ENCODE results near the gene INPP5A. TPM values are rescaled to one million over a fixed set of nuclear protein-coding genes. Genes with fewer than 3 reads are reported as not detected.

INPP5A gene
- total and polyA plus RNA-seq, 9 of the 15 experiments (the other 6 are each of a cell fraction or from before 2014, with no cell fraction given) = 0.66 to 11.6 (median 7.7) TPM

DNA sequence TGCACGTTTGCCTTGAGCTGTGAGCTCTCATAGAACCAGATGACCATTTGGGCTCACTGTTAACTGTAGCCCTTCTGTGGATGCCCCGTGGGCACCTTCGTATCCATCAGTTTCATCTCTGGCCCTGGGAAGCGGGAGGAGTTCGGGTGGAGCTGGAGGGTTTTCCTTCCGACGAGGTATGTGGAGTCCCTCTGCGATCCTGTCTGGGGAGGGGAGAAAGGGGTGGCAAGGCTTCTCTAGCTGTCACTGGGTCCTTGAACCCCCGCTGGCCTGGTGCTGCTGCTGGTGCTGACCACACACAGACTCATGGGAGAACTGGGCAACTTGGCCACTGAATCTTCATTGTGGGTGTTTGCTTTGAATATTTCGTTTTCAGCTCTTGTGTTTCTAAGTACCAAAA, 32.7 kb downstream of the INPP5A start:
- no peak overlapping the region for H3K4me2 ChIP-seq (ENCODE audit: insufficient read depth, low read length)
- no peaks in the 10 kb centered on the region for H3K27me3 ChIP-seq (ENCODE audit: control insufficient read depth in 2 of 2, insufficient read depth in 2 of 2, low read length in 2 of 2)
- CTCF ChIA-PET (ENCODE audit: low intra/inter-chr PET ratio) = no interaction called here
- no peak overlapping the region for H2AFZ ChIP-seq (ENCODE audit: low read depth, low read length)
- H3K4me3 ChIP-seq = no peak overlapping the region
- H3K36me3 ChIP-seq (ENCODE audit: control insufficient read depth, insufficient read depth, low read length) = no peaks in the 10 kb centered on the region
- TF ChIP-seq THRAP3 (IDR thresholded peaks at IDR 0.05; ENCODE audit: borderline replicate concordance) (no peak), ZC3H4 (CRISPR knock-in tag; IDR thresholded peaks at IDR 0.05; ENCODE audit: borderline replicate concordance) (no peak), CEBPG (CRISPR knock-in tag; IDR thresholded peaks at IDR 0.05) (no peak), CEBPG (tag; conservative IDR thresholded peaks at IDR 0.05 in 1 of 2, IDR thresholded peaks at IDR 0.05 in 1 of 2) (no peak), ZFP1 (CRISPR knock-in tag; IDR thresholded peaks at IDR 0.05) (no peak), MAFK (IDR thresholded peaks at IDR 0.05; ENCODE audit: low read length) (no peak), ETV6 (IDR thresholded peaks at IDR 0.05; ENCODE audit: borderline replicate concordance in 1 of 2, low read depth in 2 of 2, low read length in 1 of 2) (no peak), ETV6 (CRISPR knock-in tag; IDR thresholded peaks at IDR 0.05; ENCODE audit: borderline replicate concordance) (no peak), GATA2 (CRISPR knock-in tag; IDR thresholded peaks at IDR 0.05) (no peak), KAT8 (IDR thresholded peaks at IDR 0.05; ENCODE audit: low read depth) (no peak), ELF4 (CRISPR knock-in tag; IDR thresholded peaks at IDR 0.05) (no peak), MTA3 (IDR thresholded peaks at IDR 0.05; ENCODE audit: borderline replicate concordance) (no peak), TSC22D4 (tag; IDR thresholded peaks at IDR 0.05) (no peak)
- TF ChIP-seq, protein P1, sequence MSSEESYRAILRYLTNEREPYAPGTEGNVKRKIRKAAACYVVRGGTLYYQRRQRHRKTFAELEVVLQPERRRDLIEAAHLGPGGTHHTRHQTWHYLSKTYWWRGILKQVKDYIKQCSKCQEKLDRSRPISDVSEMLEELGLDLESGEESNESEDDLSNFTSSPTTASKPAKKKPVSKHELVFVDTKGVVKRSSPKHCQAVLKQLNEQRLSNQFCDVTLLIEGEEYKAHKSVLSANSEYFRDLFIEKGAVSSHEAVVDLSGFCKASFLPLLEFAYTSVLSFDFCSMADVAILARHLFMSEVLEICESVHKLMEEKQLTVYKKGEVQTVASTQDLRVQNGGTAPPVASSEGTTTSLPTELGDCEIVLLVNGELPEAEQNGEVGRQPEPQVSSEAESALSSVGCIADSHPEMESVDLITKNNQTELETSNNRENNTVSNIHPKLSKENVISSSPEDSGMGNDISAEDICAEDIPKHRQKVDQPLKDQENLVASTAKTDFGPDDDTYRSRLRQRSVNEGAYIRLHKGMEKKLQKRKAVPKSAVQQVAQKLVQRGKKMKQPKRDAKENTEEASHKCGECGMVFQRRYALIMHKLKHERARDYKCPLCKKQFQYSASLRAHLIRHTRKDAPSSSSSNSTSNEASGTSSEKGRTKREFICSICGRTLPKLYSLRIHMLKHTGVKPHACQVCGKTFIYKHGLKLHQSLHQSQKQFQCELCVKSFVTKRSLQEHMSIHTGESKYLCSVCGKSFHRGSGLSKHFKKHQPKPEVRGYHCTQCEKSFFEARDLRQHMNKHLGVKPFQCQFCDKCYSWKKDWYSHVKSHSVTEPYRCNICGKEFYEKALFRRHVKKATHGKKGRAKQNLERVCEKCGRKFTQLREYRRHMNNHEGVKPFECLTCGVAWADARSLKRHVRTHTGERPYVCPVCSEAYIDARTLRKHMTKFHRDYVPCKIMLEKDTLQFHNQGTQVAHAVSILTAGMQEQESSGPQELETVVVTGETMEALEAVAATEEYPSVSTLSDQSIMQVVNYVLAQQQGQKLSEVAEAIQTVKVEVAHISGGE (CRISPR knock-in tag; IDR thresholded peaks at IDR 0.05) = no peak
- TF ChIP-seq, protein P2, sequence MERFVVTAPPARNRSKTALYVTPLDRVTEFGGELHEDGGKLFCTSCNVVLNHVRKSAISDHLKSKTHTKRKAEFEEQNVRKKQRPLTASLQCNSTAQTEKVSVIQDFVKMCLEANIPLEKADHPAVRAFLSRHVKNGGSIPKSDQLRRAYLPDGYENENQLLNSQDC (CRISPR knock-in tag; IDR thresholded peaks at IDR 0.05) = no peak
- H4K20me1 ChIP-seq (replicated peaks; ENCODE audit: control insufficient read depth, insufficient read depth, low read length) = peaks cover 6% of the 10 kb centered on the region; the same call in 1 of the 2 replicates
- H3K9me1 ChIP-seq (ENCODE audit: control insufficient read depth, insufficient read depth, low read length) = peaks cover 3% of the 10 kb centered on the region
- WGBS (ENCODE audit: insufficient coverage, low coverage, missing lambda C conversion rate) = 19% methylated on average over 3 of the region's 10 CpGs
- H3K4me1 ChIP-seq (replicated peaks in 1 of 2; ENCODE audit: control insufficient read depth in 2 of 2, insufficient read depth in 2 of 2, low read length in 2 of 2) = peaks cover 20 to 30% of the 10 kb centered on the region in 2 experiments
- POLR2A ChIA-PET = interaction anchor here (0.6 to 1.1 kb wide), 3 partner anchors 12 to 675 kb away, joined by 3 to 4 read pairs (median 3); no protein-coding TSS in a partner anchor
- DNase-seq (ENCODE audit: extremely low read depth in 1 of 4, low spot score in 3 of 4) (no peak), FAIRE-seq (no peak), ATAC-seq (no peak)
- no peak overlapping the region for H3K27ac ChIP-seq (ENCODE audit: extremely low read depth, low read depth, low read length)
- intact Hi-C loops (cut with micrococcal nuclease) = no loop called here
- in situ Hi-C loops (cut with MboI) = no loop called here
- H3K9ac ChIP-seq (ENCODE audit: insufficient read depth in 1 of 2, low read depth in 2 of 2, low read length in 2 of 2) = no peak overlapping the region
- no TSS peak for BruUV-seq (replicated peaks)
- H3K9me3 ChIP-seq (replicated peaks; ENCODE audit: control insufficient read depth, insufficient read depth, low read depth, low read length) = no peaks in the 10 kb centered on the region
- H3K79me2 ChIP-seq (ENCODE audit: control insufficient read depth, insufficient read depth, low read length) = no peaks in the 10 kb centered on the region; the same call in 2 of the 3 replicates

Data from K562 (cell line).